ENCODE measurements around the gene FMN1. TPM values are rescaled to one million over a fixed set of nuclear protein-coding genes. Genes with fewer than 3 reads are reported as not detected.

Gene FMN1
- total RNA-seq, 1 experiment from 2014 or later: 4.5 TPM

DNA sequence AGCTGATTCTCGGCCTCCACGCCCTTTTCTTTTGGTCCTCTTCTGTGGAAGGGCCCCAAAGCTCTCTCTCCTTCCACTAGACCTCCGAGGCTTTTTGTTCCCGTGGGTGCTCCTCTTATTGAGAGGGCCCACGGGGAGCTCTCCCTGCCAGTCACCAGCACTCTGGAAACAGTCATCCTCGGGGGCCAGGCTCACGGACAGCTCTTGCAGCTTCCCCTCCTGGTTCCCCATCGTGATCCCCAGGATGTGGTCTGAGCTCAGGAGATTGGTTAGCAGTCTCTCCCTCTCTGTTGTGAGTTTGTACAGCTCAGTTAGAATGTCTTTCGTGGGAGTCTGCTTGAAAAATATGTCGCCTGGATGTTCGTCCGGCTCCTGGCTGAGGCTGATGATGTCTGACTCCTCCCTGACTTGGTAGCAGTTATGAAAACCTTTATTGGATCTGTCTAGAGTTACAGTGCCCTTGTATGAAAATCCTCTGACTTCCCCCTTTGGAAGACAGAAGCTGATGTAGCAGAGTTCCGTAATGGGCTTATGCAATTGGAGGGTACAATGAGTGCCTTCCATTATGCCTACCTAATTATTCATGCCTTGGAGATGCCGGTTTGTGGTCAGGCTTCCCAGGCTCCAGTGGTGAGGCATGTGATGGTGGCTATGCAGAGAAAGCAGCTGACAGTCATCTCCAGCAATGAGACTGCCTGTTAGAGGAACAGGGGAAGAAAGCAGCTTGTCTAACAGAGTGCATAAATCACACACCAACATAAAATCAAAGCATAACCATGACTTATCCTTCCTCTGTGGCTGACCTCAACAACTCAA is 40.0 kb downstream of the FMN1 start:
- CTCF ChIA-PET: interaction anchor here (1.0 to 1.2 kb wide), 2 partner anchors 160 to 219 kb away, joined by 3 read pairs; no protein-coding TSS in a partner anchor
- Mint-ChIP-seq H3K4me3 (no peak overlapping the region), H3K9me3 (no peaks in the 10 kb centered on the region), H3K27ac (no peak overlapping the region), H3K36me3 (no peaks in the 10 kb centered on the region), H3K4me1 (peaks cover 25% of the 10 kb centered on the region), H3K27me3 (ENCODE audit: low read depth) (no peaks in the 10 kb centered on the region)
- DNase-seq (ENCODE audit: low spot score) (no peak), ATAC-seq (no peak)
- TF ChIP-seq GRHL2 (CRISPR knock-in tag; IDR thresholded peaks at IDR 0.05; ENCODE audit: insufficient replicate concordance, severe bottlenecking) (no peak), TP53 (CRISPR knock-in tag; IDR thresholded peaks at IDR 0.05) (no peak)
- TF ChIP-seq, protein P1, sequence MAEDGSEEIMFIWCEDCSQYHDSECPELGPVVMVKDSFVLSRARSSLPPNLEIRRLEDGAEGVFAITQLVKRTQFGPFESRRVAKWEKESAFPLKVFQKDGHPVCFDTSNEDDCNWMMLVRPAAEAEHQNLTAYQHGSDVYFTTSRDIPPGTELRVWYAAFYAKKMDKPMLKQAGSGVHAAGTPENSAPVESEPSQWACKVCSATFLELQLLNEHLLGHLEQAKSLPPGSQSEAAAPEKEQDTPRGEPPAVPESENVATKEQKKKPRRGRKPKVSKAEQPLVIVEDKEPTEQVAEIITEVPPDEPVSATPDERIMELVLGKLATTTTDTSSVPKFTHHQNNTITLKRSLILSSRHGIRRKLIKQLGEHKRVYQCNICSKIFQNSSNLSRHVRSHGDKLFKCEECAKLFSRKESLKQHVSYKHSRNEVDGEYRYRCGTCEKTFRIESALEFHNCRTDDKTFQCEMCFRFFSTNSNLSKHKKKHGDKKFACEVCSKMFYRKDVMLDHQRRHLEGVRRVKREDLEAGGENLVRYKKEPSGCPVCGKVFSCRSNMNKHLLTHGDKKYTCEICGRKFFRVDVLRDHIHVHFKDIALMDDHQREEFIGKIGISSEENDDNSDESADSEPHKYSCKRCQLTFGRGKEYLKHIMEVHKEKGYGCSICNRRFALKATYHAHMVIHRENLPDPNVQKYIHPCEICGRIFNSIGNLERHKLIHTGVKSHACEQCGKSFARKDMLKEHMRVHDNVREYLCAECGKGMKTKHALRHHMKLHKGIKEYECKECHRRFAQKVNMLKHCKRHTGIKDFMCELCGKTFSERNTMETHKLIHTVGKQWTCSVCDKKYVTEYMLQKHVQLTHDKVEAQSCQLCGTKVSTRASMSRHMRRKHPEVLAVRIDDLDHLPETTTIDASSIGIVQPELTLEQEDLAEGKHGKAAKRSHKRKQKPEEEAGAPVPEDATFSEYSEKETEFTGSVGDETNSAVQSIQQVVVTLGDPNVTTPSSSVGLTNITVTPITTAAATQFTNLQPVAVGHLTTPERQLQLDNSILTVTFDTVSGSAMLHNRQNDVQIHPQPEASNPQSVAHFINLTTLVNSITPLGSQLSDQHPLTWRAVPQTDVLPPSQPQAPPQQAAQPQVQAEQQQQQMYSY (CRISPR knock-in tag; IDR thresholded peaks at IDR 0.05): no peak
- POLR2A ChIA-PET: no interaction called here

DNA sequence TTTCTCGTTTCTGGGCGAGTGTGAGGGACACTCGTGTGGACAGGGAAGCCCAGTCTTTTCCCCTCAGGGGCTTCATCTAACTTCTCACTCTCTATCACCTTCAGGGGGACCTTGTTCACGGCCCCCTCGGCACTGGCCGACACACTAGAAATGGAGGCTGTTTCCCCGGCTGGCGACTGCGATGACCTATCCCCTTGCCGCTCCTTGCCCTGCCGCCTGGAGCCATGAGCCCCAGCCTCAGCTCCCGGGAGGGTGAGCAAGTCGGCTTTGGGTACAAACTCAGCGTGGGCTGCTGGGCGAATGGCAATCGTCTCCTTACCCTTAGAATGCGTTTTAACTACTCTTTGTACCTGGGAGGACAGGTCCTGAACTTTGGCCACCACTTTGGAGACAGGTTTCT is 41.0 kb downstream of the FMN1 start:
- H3K36me3 Mint-ChIP-seq: no peaks in the 10 kb centered on the region
- ATAC-seq (no peak), DNase-seq (ENCODE audit: low spot score) (no peak)
- H3K27ac Mint-ChIP-seq: no peak overlapping the region
- peaks cover 27% of the 10 kb centered on the region for H3K4me1 Mint-ChIP-seq
- no peak for TF ChIP-seq IRF2 (CRISPR knock-in tag; IDR thresholded peaks at IDR 0.05; ENCODE audit: borderline replicate concordance, low read depth)
- TF ChIP-seq, protein P2, sequence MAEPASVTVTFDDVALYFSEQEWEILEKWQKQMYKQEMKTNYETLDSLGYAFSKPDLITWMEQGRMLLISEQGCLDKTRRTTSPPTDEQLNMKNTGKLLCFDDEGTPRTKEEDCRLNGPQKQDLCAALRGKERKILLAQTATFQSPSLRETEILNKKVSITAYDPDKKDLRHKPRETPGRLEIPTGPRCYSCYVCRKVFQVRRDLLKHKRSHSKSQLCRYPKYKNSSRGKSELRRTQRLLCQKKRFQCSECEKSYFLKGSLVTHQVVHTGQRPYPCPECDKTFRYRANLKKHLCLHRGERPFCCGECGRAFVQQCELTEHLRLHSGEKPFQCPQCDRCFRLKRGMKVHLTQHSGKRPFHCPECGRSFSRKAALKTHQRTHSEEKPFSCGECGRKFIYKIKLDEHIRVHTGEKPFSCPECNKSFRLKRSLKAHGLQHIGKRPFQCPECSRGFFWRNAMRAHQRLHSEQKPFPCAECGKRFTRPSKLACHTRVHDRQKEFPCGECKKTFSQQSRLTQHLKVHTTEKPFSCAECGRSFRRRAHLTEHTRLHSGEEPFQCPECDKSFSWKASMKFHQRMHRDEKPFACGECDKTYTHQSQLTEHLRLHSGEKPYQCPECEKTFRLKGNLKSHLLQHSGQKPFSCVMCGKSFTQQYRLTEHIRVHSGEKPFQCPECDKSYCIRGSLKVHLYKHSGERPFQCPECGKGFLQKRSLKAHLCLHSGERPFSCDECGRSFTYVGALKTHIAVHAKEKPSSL (CRISPR knock-in tag; conservative IDR thresholded peaks at IDR 0.05): no peak
- TF ChIP-seq FOXP1 (CRISPR knock-in tag; IDR thresholded peaks at IDR 0.05; ENCODE audit: borderline replicate concordance): no peak
- TF ChIP-seq FOXK1 (CRISPR knock-in tag; IDR thresholded peaks at IDR 0.05): no peak
- TF ChIP-seq, protein P3, sequence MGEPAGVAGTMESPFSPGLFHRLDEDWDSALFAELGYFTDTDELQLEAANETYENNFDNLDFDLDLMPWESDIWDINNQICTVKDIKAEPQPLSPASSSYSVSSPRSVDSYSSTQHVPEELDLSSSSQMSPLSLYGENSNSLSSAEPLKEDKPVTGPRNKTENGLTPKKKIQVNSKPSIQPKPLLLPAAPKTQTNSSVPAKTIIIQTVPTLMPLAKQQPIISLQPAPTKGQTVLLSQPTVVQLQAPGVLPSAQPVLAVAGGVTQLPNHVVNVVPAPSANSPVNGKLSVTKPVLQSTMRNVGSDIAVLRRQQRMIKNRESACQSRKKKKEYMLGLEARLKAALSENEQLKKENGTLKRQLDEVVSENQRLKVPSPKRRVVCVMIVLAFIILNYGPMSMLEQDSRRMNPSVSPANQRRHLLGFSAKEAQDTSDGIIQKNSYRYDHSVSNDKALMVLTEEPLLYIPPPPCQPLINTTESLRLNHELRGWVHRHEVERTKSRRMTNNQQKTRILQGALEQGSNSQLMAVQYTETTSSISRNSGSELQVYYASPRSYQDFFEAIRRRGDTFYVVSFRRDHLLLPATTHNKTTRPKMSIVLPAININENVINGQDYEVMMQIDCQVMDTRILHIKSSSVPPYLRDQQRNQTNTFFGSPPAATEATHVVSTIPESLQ (CRISPR knock-in tag; IDR thresholded peaks at IDR 0.05): no peak
- TF ChIP-seq ZNF396 (CRISPR knock-in tag; IDR thresholded peaks at IDR 0.05; ENCODE audit: borderline replicate concordance): no peak
- TF ChIP-seq CREB1 (CRISPR knock-in tag; IDR thresholded peaks at IDR 0.05): no peak
- no peak for TF ChIP-seq NR3C1 (CRISPR knock-in tag; conservative IDR thresholded peaks at IDR 0.05; ENCODE audit: low read depth)
- no peaks in the 10 kb centered on the region for H3K9me3 Mint-ChIP-seq
- POLR2A ChIA-PET: no interaction called here
- H3K4me3 Mint-ChIP-seq: no peak overlapping the region
- CTCF ChIA-PET: interaction anchor here (1.0 to 1.2 kb wide), 2 partner anchors 159 to 218 kb away, joined by 3 read pairs; no protein-coding TSS in a partner anchor
- no peaks in the 10 kb centered on the region for H3K27me3 Mint-ChIP-seq (ENCODE audit: low read depth)

DNA sequence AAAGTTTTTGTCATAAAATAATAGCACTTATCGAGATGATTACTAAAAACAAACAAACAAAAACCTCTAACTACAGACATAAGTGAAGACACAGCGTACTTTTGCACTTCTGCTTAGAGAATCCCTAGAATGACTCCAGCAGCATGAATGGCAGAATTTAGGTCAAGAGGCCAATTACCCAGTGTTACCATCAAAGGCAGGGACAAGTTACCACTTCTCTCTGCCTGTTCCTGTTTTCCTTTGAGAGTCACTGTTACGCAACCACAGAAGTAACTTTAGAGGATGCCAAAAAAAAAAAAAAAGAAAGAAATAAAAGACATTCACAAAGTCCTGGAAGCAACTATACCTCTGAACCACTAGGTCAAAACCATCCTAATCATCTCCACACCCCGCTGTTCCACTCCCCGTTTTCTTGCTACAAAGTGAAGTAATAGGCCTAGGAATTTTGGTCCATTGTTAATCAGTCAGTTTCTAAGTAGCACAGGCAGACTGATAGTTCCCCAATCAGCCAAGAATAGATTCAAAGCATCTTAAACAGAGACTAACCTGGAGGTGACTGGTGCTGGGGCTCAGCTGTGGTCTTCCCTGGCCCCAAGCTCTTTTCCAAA is 41.9 kb downstream of the FMN1 start:
- CTCF ChIA-PET: no interaction called here
- POLR2A ChIA-PET: no interaction called here
- no peak for DNase-seq (ENCODE audit: low spot score)
- TF ChIP-seq JAZF1 (CRISPR knock-in tag; IDR thresholded peaks at IDR 0.05): no peak
- TF ChIP-seq, protein P4, sequence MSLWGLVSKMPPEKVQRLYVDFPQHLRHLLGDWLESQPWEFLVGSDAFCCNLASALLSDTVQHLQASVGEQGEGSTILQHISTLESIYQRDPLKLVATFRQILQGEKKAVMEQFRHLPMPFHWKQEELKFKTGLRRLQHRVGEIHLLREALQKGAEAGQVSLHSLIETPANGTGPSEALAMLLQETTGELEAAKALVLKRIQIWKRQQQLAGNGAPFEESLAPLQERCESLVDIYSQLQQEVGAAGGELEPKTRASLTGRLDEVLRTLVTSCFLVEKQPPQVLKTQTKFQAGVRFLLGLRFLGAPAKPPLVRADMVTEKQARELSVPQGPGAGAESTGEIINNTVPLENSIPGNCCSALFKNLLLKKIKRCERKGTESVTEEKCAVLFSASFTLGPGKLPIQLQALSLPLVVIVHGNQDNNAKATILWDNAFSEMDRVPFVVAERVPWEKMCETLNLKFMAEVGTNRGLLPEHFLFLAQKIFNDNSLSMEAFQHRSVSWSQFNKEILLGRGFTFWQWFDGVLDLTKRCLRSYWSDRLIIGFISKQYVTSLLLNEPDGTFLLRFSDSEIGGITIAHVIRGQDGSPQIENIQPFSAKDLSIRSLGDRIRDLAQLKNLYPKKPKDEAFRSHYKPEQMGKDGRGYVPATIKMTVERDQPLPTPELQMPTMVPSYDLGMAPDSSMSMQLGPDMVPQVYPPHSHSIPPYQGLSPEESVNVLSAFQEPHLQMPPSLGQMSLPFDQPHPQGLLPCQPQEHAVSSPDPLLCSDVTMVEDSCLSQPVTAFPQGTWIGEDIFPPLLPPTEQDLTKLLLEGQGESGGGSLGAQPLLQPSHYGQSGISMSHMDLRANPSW (CRISPR knock-in tag; conservative IDR thresholded peaks at IDR 0.05; ENCODE audit: low read depth): no peak
- TF ChIP-seq HMGA2 (CRISPR knock-in tag; IDR thresholded peaks at IDR 0.05): no peak
- TF ChIP-seq JUN (CRISPR knock-in tag; IDR thresholded peaks at IDR 0.05): no peak
- no peak for TF ChIP-seq MXD4 (CRISPR knock-in tag; IDR thresholded peaks at IDR 0.05; ENCODE audit: borderline replicate concordance)
- TF ChIP-seq TCF7 (CRISPR knock-in tag; IDR thresholded peaks at IDR 0.05; ENCODE audit: low read depth): no peak
- TF ChIP-seq FOXP1 (CRISPR knock-in tag; IDR thresholded peaks at IDR 0.05; ENCODE audit: borderline replicate concordance): no peak
- no peak for TF ChIP-seq TEAD1 (CRISPR knock-in tag; IDR thresholded peaks at IDR 0.05)
- TF ChIP-seq, protein P5, sequence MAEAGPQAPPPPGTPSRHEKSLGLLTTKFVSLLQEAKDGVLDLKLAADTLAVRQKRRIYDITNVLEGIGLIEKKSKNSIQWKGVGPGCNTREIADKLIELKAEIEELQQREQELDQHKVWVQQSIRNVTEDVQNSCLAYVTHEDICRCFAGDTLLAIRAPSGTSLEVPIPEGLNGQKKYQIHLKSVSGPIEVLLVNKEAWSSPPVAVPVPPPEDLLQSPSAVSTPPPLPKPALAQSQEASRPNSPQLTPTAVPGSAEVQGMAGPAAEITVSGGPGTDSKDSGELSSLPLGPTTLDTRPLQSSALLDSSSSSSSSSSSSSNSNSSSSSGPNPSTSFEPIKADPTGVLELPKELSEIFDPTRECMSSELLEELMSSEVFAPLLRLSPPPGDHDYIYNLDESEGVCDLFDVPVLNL (CRISPR knock-in tag; IDR thresholded peaks at IDR 0.05; ENCODE audit: borderline replicate concordance, low read depth): no peak

More for the DNA sequence above, 41.9 kb downstream of the FMN1 start:
- no peak overlapping the region for H3K4me3 Mint-ChIP-seq
- ATAC-seq: no peak
- H3K27ac Mint-ChIP-seq: no peak overlapping the region
- H3K27me3 Mint-ChIP-seq (ENCODE audit: low read depth): no peaks in the 10 kb centered on the region
- H3K9me3 Mint-ChIP-seq: no peaks in the 10 kb centered on the region
- peaks cover 32% of the 10 kb centered on the region for H3K4me1 Mint-ChIP-seq
- no peaks in the 10 kb centered on the region for H3K36me3 Mint-ChIP-seq
